Erythroblast (primary cell): ENCODE measurements around the gene C2CD4B.
A peak's percentile ranks its signal among the peaks of the same experiment; 100 is the strongest.

ENCODE experiments used
- DNase-seq, 2 experiments: peaks; one replicate each; lab custom pipeline; 2025; lab: John Stamatoyannopoulos, UW
- GATA1 ChIP-seq: IDR thresholded peaks from 2 replicates; pipeline ENCODE4 v1.6.1; 2011; ENCODE audit warnings: low read depth, mild to moderate bottlenecking, control low read depth, low read length, moderate library complexity
- POLR2A ChIP-seq: IDR thresholded peaks from 2 replicates; pipeline ENCODE4 v1.6.1; 2011; ENCODE audit warnings: mild to moderate bottlenecking, low read length

C2CD4B gene

GRCh38 chr15:62119227-62119864, 45.7 kb downstream of the C2CD4B start:
- peak in 1 of 2 experiments; percentile 26 for DNase-seq
- no peak for TF ChIP-seq GATA1
- no peak for TF ChIP-seq POLR2A

GRCh38 chr15:62118520-62119226, 46.4 kb downstream of the C2CD4B start:
- DNase-seq = no peak
- no peak for TF ChIP-seq GATA1
- no peak for TF ChIP-seq POLR2A

GRCh38 chr15:62115847-62116246, 49.2 kb downstream of the C2CD4B start:
- no peak for DNase-seq
- TF ChIP-seq POLR2A (no peak), GATA1 (no peak)
